Chondrocyte (in vitro differentiated cells): ENCODE data around the gene LRRC8A. TPM values are rescaled to one million over a fixed set of nuclear protein-coding genes. Genes with fewer than 3 reads are reported as not detected.

Experiments used
- DNase-seq: peaks from one replicate; pipeline ENCODE4 v3.0.0; 2021; ENCODE audit warnings: mixed read lengths, low spot score
- H3K27ac Mint-ChIP-seq: one replicate; pipeline ENCODE4 v1.8.0; 2021; ENCODE audit warnings: mild to moderate bottlenecking, moderate library complexity, mixed read lengths; ENCODE audit not compliant: unreplicated experiment
- H3K27me3 Mint-ChIP-seq: 2 replicates; pipeline ENCODE4 v1.8.0; 2021; ENCODE audit warnings: low read depth, mixed read lengths
- H3K36me3 Mint-ChIP-seq: 2 replicates; pipeline ENCODE4 v1.8.0; 2021; ENCODE audit warnings: low read depth, mixed read lengths
- H3K4me1 Mint-ChIP-seq: 2 replicates; pipeline ENCODE4 v1.8.0; 2021; ENCODE audit warnings: low read depth, mild to moderate bottlenecking, mixed read lengths
- H3K4me3 Mint-ChIP-seq: one replicate; pipeline ENCODE4 v1.8.0; 2021; ENCODE audit warnings: mild to moderate bottlenecking, moderate library complexity, mixed read lengths; ENCODE audit not compliant: unreplicated experiment
- H3K9me3 Mint-ChIP-seq: 2 replicates; pipeline ENCODE4 v1.8.0; 2021; ENCODE audit warnings: low read depth, mixed read lengths
- total RNA-seq: library from RNA; stranded (reverse); gene quantifications from 3 replicates; pipeline ENCODE4 v1.2.1, GENCODE V29; 2021
- TF ChIP-seq, protein P1 (sequence below): fragments of 200-600 bp; sonication (generic); IDR thresholded peaks from 2 replicates; pipeline ENCODE4 v1.5.0; 2021; ENCODE audit warnings: antibody characterized with exemption, mild to moderate bottlenecking, moderate library complexity

The LRRC8A gene
- total RNA-seq, 1 donor from 2014 or later, result 55.0 TPM

DNA sequence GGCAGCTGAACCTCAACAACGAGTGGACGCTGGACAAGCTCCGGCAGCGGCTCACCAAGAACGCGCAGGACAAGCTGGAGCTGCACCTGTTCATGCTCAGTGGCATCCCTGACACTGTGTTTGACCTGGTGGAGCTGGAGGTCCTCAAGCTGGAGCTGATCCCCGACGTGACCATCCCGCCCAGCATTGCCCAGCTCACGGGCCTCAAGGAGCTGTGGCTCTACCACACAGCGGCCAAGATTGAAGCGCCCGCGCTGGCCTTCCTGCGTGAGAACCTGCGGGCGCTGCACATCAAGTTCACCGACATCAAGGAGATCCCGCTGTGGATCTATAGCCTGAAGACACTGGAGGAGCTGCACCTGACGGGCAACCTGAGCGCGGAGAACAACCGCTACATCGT lies 26.4 kb downstream of the LRRC8A start:
- Mint-ChIP-seq H3K27ac (no peak overlapping the region), H3K27me3 (no peaks in the 10 kb centered on the region), H3K36me3 (peaks cover 35% of the 10 kb centered on the region), H3K9me3 (no peaks in the 10 kb centered on the region), H3K4me1 (peaks cover 37% of the 10 kb centered on the region), H3K4me3 (no peak overlapping the region)
- TF ChIP-seq, protein P1, sequence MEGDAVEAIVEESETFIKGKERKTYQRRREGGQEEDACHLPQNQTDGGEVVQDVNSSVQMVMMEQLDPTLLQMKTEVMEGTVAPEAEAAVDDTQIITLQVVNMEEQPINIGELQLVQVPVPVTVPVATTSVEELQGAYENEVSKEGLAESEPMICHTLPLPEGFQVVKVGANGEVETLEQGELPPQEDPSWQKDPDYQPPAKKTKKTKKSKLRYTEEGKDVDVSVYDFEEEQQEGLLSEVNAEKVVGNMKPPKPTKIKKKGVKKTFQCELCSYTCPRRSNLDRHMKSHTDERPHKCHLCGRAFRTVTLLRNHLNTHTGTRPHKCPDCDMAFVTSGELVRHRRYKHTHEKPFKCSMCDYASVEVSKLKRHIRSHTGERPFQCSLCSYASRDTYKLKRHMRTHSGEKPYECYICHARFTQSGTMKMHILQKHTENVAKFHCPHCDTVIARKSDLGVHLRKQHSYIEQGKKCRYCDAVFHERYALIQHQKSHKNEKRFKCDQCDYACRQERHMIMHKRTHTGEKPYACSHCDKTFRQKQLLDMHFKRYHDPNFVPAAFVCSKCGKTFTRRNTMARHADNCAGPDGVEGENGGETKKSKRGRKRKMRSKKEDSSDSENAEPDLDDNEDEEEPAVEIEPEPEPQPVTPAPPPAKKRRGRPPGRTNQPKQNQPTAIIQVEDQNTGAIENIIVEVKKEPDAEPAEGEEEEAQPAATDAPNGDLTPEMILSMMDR, result no peak
- no peak for DNase-seq

DNA sequence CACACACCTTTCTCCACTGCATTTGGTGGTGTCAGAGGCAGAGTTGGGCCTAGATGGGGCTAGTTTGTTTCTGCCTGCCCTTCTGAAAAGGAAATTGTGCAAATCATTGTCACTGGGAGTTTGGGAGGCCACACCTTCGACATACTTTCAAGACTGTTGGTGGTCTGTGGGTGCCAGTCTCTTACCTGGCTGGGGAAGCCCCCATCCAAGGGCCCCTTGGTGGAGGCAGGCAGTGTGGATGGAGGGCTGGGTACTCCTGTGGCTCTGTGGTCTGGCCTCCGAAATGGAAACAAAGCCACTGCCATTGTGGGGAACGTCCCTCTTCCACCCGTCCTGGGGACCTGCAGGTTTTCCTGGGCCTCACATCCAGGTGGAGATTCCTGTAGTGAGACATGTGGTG lies 27.9 kb downstream of the LRRC8A start:
- no peak for DNase-seq
- H3K27me3 Mint-ChIP-seq, result no peaks in the 10 kb centered on the region
- H3K27ac Mint-ChIP-seq, result no peak overlapping the region
- H3K9me3 Mint-ChIP-seq, result no peaks in the 10 kb centered on the region
- H3K4me3 Mint-ChIP-seq, result no peak overlapping the region
- TF ChIP-seq, protein P1, result no peak
- H3K4me1 Mint-ChIP-seq, result peaks cover 31% of the 10 kb centered on the region
- H3K36me3 Mint-ChIP-seq, result peaks cover 37% of the 10 kb centered on the region

DNA sequence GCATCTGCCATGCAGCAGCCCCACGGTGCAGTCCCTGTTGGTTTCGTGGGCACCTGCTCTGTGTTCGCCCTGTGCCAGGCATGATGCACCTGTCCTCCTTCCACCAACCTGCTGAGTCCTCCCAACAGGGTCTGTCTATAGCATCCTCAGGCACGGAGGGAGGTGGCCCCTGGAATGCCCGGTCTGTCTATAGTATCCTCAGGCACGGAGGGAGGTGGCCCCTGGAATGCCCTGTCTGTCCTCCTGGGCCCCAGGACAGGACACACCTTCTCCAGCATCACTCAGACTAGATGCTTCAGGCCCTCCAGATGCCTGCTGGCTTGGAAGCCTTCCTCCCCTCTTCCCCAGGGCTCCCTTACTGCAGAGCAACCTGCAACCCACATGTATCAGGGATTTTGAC lies 29.0 kb downstream of the LRRC8A start:
- Mint-ChIP-seq H3K4me3 (no peak overlapping the region), H3K36me3 (peaks cover 37% of the 10 kb centered on the region), H3K4me1 (peaks cover 36% of the 10 kb centered on the region), H3K9me3 (no peaks in the 10 kb centered on the region), H3K27me3 (no peaks in the 10 kb centered on the region), H3K27ac (peak overlapping the region; percentile 73)
- DNase-seq, result no peak
- TF ChIP-seq, protein P1, result no peak

DNA sequence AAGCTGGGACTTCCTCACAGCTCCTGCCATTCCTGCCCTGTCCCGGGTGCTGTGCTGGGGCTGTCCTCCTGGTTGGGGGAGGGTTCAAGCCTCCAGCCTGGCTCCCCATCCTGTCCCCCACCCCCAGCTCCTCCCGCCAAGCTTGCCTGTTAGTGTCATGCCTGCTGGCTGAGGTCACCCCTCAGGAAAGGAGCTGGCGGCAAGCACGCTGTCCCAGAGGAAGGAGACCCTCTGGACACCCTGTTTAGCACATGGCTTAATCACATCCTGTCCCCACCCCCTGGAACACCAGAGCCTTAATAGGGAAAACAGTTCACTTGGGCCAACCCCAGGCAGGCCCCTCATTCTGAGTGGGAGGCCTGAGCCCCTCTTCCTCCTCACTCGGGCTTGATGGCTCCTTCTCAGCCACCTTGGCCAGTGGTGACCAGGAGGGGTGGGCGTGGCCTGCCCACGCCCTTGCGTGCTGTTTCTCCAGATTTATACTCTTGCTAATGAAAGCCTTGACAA lies 29.6 kb downstream of the LRRC8A start:
- peak overlapping the region; percentile 73 for H3K27ac Mint-ChIP-seq
- peaks cover 39% of the 10 kb centered on the region for H3K4me1 Mint-ChIP-seq
- no peak for DNase-seq
- no peak overlapping the region for H3K4me3 Mint-ChIP-seq
- TF ChIP-seq, protein P1, result no peak
- peaks cover 37% of the 10 kb centered on the region for H3K36me3 Mint-ChIP-seq
- H3K9me3 Mint-ChIP-seq, result no peaks in the 10 kb centered on the region
- no peaks in the 10 kb centered on the region for H3K27me3 Mint-ChIP-seq

DNA sequence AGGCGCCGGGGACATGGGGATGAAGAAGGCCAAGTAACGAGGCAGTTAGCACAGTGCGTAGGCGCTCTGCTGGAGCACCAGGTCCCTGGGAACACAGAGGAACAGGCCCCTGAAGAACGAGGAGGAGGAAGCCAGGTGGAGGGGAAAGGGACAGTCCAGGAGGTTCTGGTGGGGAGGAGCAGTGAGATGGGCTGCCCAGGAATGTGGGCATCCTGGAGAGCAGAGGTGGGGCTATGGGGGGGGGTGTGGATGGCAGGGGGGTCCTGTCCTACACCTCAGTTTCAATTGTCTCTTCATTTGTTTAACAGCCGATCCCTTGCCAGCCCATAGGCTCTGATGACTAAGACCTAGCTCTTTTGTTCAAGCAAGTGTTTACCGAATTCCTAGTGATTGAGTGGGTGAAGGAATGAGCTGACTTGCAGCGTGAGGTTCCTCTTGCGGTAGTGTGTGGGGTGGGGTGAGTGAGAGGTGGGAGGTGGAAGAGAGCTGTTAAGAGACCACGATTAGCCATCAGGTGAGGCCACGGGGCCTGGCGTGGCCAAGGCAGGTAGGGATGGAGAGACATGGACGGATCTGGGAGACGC lies 30.4 kb downstream of the LRRC8A start:
- TF ChIP-seq, protein P1, result no peak
- Mint-ChIP-seq H3K27me3 (no peaks in the 10 kb centered on the region), H3K9me3 (no peaks in the 10 kb centered on the region), H3K4me1 (peaks cover 46% of the 10 kb centered on the region), H3K4me3 (peak overlapping the region; percentile 10), H3K27ac (peak overlapping the region; percentile 83), H3K36me3 (peaks cover 39% of the 10 kb centered on the region)
- DNase-seq, result no peak
